Suprapubic skin (tissue), 4 donors: ENCODE data around the gene PCED1A.

ENCODE experiments used
- CTCF ChIP-seq, 2 donors: fragments of 200-600 bp in 1 of 2; fragments of 450-650 bp in 1 of 2; sonication (generic) in 1 of 2; IDR thresholded peaks; one replicate each; pipeline ENCODE4 v1.5.1; 2016 to 2019; ENCODE audit warnings: antibody characterized with exemption in 2 of 2, mild to moderate bottlenecking in 1 of 2, moderate library complexity in 1 of 2
- POLR2A ChIP-seq, 2 donors: fragments of 450-650 bp; IDR thresholded peaks; one replicate each; pipeline ENCODE4 v1.6.1; 2017; ENCODE audit warnings: antibody characterized with exemption in 2 of 2, mild to moderate bottlenecking in 2 of 2, moderate library complexity in 2 of 2
- POLR2AphosphoS5 ChIP-seq, 3 donors: sonication (generic); formaldehyde crosslinking; IDR thresholded peaks; one replicate each; pipeline ENCODE4 v1.6.1; 2017; ENCODE audit warnings: antibody characterized with exemption in 3 of 3

GRCh38 chr20:2864626-2865025 lies 24.2 kb upstream of the PCED1A start:
- TF ChIP-seq CTCF (IDR thresholded peaks at IDR 0.05) (no peak), POLR2AphosphoS5 (IDR thresholded peaks at IDR 0.05) (no peak), POLR2A (IDR thresholded peaks at IDR 0.05) (no peak)
